AG09309 (cell line): ENCODE measurements around the gene C19orf47.

Experiments
- DNase-seq: peaks from one replicate; pipeline ENCODE4 v3.0.0-alpha.2; 2010; ENCODE audit warnings: low read depth
- H3K4me3 ChIP-seq: 2 replicates; pipeline ENCODE4 v1.5.1; 2011; ENCODE audit warnings: mild to moderate bottlenecking, low read depth, low read length, moderate library complexity; ENCODE audit not compliant: control insufficient read depth
- CTCF ChIP-seq: IDR thresholded peaks from 2 replicates; pipeline ENCODE4 v1.5.1; 2011; ENCODE audit warnings: mild to moderate bottlenecking, low read depth, low read length, inconsistent platforms; ENCODE audit not compliant: insufficient read depth, control insufficient read depth; ENCODE audit errors: missing control alignments

The C19orf47 gene

GRCh38 chr19:40360020-40360707 is 12.0 kb upstream of the C19orf47 start:
- no peak overlapping the region for H3K4me3 ChIP-seq
- TF ChIP-seq CTCF, result no peak
- DNase-seq, result no peak

GRCh38 chr19:40358773-40359172 is 10.6 kb upstream of the C19orf47 start:
- TF ChIP-seq CTCF, result no peak
- DNase-seq, result no peak
- no peak overlapping the region for H3K4me3 ChIP-seq

- DNase-seq, result no peak
- no peak for TF ChIP-seq CTCF
- H3K4me3 ChIP-seq, result no peak overlapping the region
Observed at GRCh38 chr19:40357640-40358039, 9.4 kb upstream of the C19orf47 start.

- no peak overlapping the region for H3K4me3 ChIP-seq
- TF ChIP-seq CTCF, result no peak
- DNase-seq, result no peak
Observed at GRCh38 chr19:40356681-40357595, 8.7 kb upstream of the C19orf47 start.

GRCh38 chr19:40355975-40356680 is 7.9 kb upstream of the C19orf47 start:
- H3K4me3 ChIP-seq, result no peak overlapping the region
- no peak for DNase-seq
- no peak for TF ChIP-seq CTCF

- peak overlapping the region; percentile 83 for H3K4me3 ChIP-seq
- no peak for TF ChIP-seq CTCF
- peak; percentile 8 for DNase-seq
Observed at GRCh38 chr19:40348961-40349507, 837 bp upstream of the C19orf47 start.
